Measurements from ENCODE around the gene FOXJ1.

FOXJ1 gene

DNA sequence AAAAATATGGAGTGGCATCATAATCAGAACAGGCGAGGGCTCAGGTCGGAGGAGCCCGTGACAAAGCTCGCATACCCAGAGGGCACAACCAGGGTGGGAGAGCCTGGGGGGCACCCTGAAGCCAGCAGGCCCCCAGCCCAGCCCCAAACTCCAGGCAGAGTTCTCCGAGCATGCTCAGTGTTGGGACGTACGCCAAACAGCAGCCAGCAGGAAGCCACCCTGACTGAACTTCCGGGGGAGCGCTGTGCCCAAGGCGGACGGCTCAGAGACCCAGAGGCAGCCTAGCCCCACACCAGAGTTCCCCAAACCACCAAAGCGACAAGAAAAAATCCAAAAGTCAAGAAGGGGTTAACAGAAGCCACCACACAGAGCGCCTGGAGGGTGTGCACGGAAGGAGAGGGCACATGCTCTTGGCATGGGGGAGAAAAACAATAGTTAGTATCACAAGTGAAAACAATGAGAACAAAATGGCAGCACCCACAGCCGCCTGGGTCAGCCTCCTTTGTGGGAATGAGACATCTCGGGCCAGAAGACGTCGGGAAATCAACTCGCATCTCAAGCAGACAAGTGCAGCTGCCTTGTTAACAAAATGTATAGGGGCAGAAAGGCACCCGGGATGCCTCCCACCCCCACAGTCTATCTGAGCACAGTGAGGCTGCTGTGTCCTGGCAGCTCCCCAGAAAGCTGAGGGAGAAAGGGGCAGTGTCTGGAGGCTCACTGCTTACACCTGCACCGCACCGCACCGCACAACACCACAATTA is 49.3 kb downstream of the FOXJ1 start:
- Histone ChIP-seq H3K27me3 (ENCODE audit: control insufficient read depth, insufficient read depth, low read length) (no peaks in the 10 kb centered on the region), H3K4me1 (ENCODE audit: control insufficient read depth, low read depth, low read length) (no peaks in the 10 kb centered on the region), H3K36me3 (ENCODE audit: control insufficient read depth, low read depth, low read length) (peaks cover 62% of the 10 kb centered on the region), H3K9ac (ENCODE audit: low read length) (no peak overlapping the region), H3K27ac (ENCODE audit: low read length) (no peak overlapping the region), H3K9me3 (ENCODE audit: control insufficient read depth, low read depth, low read length) (no peaks in the 10 kb centered on the region), H3K4me3 (ENCODE audit: low read length) (no peak overlapping the region)

DNA sequence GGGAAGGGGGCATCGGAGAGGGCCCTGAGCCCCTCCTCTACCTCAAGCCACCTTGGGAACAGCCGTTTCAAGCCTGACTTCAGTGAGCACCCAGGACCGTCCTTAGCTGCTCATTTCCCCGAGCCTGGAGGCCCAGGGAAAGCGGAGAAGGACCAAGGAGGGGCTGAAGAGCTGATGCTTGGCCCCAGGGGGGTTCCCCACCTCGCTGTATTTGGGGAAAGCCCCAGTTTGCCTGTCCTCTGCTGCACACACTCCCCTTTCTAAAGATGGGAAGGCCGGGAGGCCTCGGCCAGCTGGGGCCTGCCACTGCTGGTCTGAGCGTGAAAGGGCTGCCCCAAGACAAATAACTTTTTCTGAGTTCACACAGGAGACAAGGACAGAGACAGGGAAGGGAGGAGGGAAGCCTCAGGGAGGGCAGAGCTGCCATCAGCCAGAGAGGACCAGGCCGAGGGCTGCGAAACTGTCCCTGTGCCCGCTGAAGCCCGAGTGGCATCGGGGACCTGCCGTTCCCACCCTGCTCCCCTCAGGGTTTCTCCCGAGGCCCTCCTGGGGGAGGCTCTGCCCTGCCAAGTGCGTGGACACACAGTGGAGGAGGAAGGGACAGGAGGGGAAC is 50.4 kb downstream of the FOXJ1 start:
- Histone ChIP-seq H3K27ac (ENCODE audit: low read length) (no peak overlapping the region), H3K4me1 (ENCODE audit: control insufficient read depth, low read depth, low read length) (no peaks in the 10 kb centered on the region), H3K27me3 (ENCODE audit: control insufficient read depth, insufficient read depth, low read length) (no peaks in the 10 kb centered on the region), H3K9ac (ENCODE audit: low read length) (no peak overlapping the region), H3K9me3 (ENCODE audit: control insufficient read depth, low read depth, low read length) (no peaks in the 10 kb centered on the region), H3K36me3 (ENCODE audit: control insufficient read depth, low read depth, low read length) (peaks cover 69% of the 10 kb centered on the region), H3K4me3 (ENCODE audit: low read length) (no peak overlapping the region)

GRCh38 chr17:76089680-76090516 is 51.1 kb downstream of the FOXJ1 start:
- H3K27ac ChIP-seq (ENCODE audit: low read length): no peak overlapping the region
- H3K9ac ChIP-seq (ENCODE audit: low read length): no peak overlapping the region
- peaks cover 76% of the 10 kb centered on the region for H3K36me3 ChIP-seq (ENCODE audit: control insufficient read depth, low read depth, low read length)
- no peaks in the 10 kb centered on the region for H3K4me1 ChIP-seq (ENCODE audit: control insufficient read depth, low read depth, low read length)
- H3K9me3 ChIP-seq (ENCODE audit: control insufficient read depth, low read depth, low read length): no peaks in the 10 kb centered on the region
- no peaks in the 10 kb centered on the region for H3K27me3 ChIP-seq (ENCODE audit: control insufficient read depth, insufficient read depth, low read length)
- H3K4me3 ChIP-seq (ENCODE audit: low read length): no peak overlapping the region

- H3K36me3 ChIP-seq (ENCODE audit: control insufficient read depth, low read depth, low read length): peaks cover 77% of the 10 kb centered on the region
- H3K4me3 ChIP-seq (ENCODE audit: low read length): no peak overlapping the region
Measured at GRCh38 chr17:76088868-76089576, 52.0 kb downstream of the FOXJ1 start.

GRCh38 chr17:76088041-76088867 is 52.8 kb downstream of the FOXJ1 start:
- Histone ChIP-seq H3K27me3 (ENCODE audit: control insufficient read depth, insufficient read depth, low read length) (no peaks in the 10 kb centered on the region), H3K9me3 (ENCODE audit: control insufficient read depth, low read depth, low read length) (no peaks in the 10 kb centered on the region), H3K4me3 (ENCODE audit: low read length) (no peak overlapping the region), H3K27ac (ENCODE audit: low read length) (no peak overlapping the region), H3K4me1 (ENCODE audit: control insufficient read depth, low read depth, low read length) (no peaks in the 10 kb centered on the region), H3K9ac (ENCODE audit: low read length) (no peak overlapping the region), H3K36me3 (ENCODE audit: control insufficient read depth, low read depth, low read length) (peaks cover 75% of the 10 kb centered on the region)

More at GRCh38 chr17:76088868-76089576, 52.0 kb downstream of the FOXJ1 start:
- Histone ChIP-seq H3K9ac (ENCODE audit: low read length) (no peak overlapping the region), H3K9me3 (ENCODE audit: control insufficient read depth, low read depth, low read length) (no peaks in the 10 kb centered on the region), H3K27ac (ENCODE audit: low read length) (no peak overlapping the region), H3K27me3 (ENCODE audit: control insufficient read depth, insufficient read depth, low read length) (no peaks in the 10 kb centered on the region), H3K4me1 (ENCODE audit: control insufficient read depth, low read depth, low read length) (no peaks in the 10 kb centered on the region)

- H3K4me1 ChIP-seq (ENCODE audit: control insufficient read depth, low read depth, low read length): no peaks in the 10 kb centered on the region
- H3K9me3 ChIP-seq (ENCODE audit: control insufficient read depth, low read depth, low read length): no peaks in the 10 kb centered on the region
- peaks cover 74% of the 10 kb centered on the region for H3K36me3 ChIP-seq (ENCODE audit: control insufficient read depth, low read depth, low read length)
- no peak overlapping the region for H3K27ac ChIP-seq (ENCODE audit: low read length)
- no peaks in the 10 kb centered on the region for H3K27me3 ChIP-seq (ENCODE audit: control insufficient read depth, insufficient read depth, low read length)
- no peak overlapping the region for H3K9ac ChIP-seq (ENCODE audit: low read length)
- H3K4me3 ChIP-seq (ENCODE audit: low read length): no peak overlapping the region
Measured at GRCh38 chr17:76087531-76087930, 53.5 kb downstream of the FOXJ1 start.

- no peak overlapping the region for H3K27ac ChIP-seq (ENCODE audit: low read length)
- peaks cover 71% of the 10 kb centered on the region for H3K36me3 ChIP-seq (ENCODE audit: control insufficient read depth, low read depth, low read length)
- H3K4me1 ChIP-seq (ENCODE audit: control insufficient read depth, low read depth, low read length): no peaks in the 10 kb centered on the region
- H3K9ac ChIP-seq (ENCODE audit: low read length): no peak overlapping the region
- H3K27me3 ChIP-seq (ENCODE audit: control insufficient read depth, insufficient read depth, low read length): no peaks in the 10 kb centered on the region
- H3K9me3 ChIP-seq (ENCODE audit: control insufficient read depth, low read depth, low read length): no peaks in the 10 kb centered on the region
- no peak overlapping the region for H3K4me3 ChIP-seq (ENCODE audit: low read length)
Measured at GRCh38 chr17:76086384-76086783, 54.7 kb downstream of the FOXJ1 start.
